BJ (cell line): ENCODE measurements around the gene PPP1R11. TPM values are rescaled to one million over a fixed set of nuclear protein-coding genes. Genes with fewer than 3 reads are reported as not detected.

Experiments
- CTCF ChIA-PET: fragments of 350-600 bp; formaldehyde crosslinking; extraction: SDS; loops from one replicate; lab custom pipeline; 2021; ENCODE audit warnings: antibody characterized with exemption, inconsistent platforms; lab: Yijun Ruan, JAX
- POLR2A ChIA-PET: fragments of 300-600 bp; sonication (Branson Sonifier 250); formaldehyde crosslinking; extraction: SDS; loops from one replicate; lab custom pipeline; 2021; ENCODE audit warnings: antibody characterized with exemption; lab: Charles Lee
- DNase-seq: peaks from one replicate; pipeline ENCODE4 v3.0.0-alpha.2; 2011; ENCODE audit warnings: low read depth
- H3K27me3 ChIP-seq: 2 replicates; pipeline ENCODE4 v1.6.0; 2011; ENCODE audit warnings: low read length; ENCODE audit not compliant: control insufficient read depth, insufficient read depth
- H3K36me3 ChIP-seq: 2 replicates; pipeline ENCODE4 v1.5.1; 2011; ENCODE audit warnings: low read length; ENCODE audit not compliant: control insufficient read depth, insufficient read depth
- H3K4me3 ChIP-seq: 2 replicates; pipeline ENCODE4 v1.5.1; 2011; ENCODE audit warnings: low read depth, mild to moderate bottlenecking, control low read depth, low read length
- CTCF ChIP-seq: IDR thresholded peaks from 2 replicates; pipeline ENCODE4 v1.5.1; 2011; ENCODE audit warnings: low read depth, mild to moderate bottlenecking, control low read depth, inconsistent platforms, low read length, moderate library complexity; ENCODE audit not compliant: insufficient read depth
- polyA plus RNA-seq: library from polyadenylated mRNA; depleted of rRNA; stranded (reverse); fragments of >200 nt; gene quantifications from 2 replicates; pipeline ENCODE4 v1.2.3, GENCODE V29; 2011

PPP1R11 gene
- polyA plus RNA-seq, 1 experiment = 56.4 TPM

DNA sequence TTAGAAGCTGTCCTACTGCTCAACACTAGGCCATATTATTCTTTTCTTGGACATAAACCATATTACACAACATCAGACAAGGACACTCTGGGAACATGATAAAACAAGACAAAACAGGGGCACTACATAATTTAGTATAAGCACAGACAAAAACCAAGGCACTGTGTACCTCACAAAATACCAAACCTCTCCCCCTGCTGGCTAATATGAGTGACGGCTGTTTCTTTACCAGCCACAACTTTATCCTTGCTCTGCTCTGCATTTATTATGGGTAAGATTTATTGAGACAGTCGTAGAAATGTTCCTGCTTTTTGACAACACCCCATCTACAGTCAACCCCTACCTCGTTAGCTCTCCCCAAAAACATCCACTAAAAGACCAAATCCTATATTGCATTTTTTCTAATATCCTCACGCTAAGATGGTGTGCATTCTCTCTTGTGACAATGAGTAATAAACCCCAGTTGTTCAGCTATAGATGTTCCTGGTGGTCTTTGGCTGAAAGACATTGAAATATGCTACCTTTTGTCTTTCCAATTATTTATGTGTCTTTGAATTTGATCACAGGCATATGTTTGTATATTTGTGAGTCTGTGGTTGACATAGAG lies 29.7 kb upstream of the PPP1R11 start:
- peak; percentile 54 for TF ChIP-seq CTCF
- Histone ChIP-seq H3K4me3 (no peak overlapping the region), H3K27me3 (no peaks in the 10 kb centered on the region), H3K36me3 (no peaks in the 10 kb centered on the region)
- no peak for DNase-seq
- CTCF ChIA-PET = interaction anchor here (0.7 to 2.9 kb wide), 6 partner anchors 17 to 193 kb away, joined by 3 to 10 read pairs (median 3); no protein-coding TSS in a partner anchor
- POLR2A ChIA-PET = no interaction called here

DNA sequence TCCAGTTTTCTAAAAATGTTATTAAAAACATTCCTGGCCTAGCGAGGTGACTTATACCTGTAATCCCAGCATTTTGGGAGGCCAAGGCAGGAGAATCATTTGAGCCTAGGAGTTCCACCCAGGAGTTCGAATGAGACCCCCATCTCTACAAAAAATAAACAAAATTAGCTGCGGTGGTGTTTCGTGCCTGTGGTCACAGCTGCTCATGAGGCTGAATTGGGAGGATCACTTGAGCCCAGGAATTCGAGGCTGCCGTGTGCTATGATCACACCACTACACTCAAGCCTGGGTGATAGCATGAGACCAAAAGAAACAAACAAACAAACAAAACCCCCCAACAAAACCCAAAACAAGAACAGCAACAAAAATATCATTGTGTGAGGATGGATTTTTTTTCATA lies 25.8 kb upstream of the PPP1R11 start:
- TF ChIP-seq CTCF = no peak
- CTCF ChIA-PET = no interaction called here
- no peaks in the 10 kb centered on the region for H3K27me3 ChIP-seq
- DNase-seq = no peak
- POLR2A ChIA-PET = no interaction called here
- no peak overlapping the region for H3K4me3 ChIP-seq
- no peaks in the 10 kb centered on the region for H3K36me3 ChIP-seq

GRCh38 chr6:30041821-30042220 lies 25.2 kb upstream of the PPP1R11 start:
- CTCF ChIA-PET = no interaction called here

GRCh38 chr6:30042476-30042875 lies 24.5 kb upstream of the PPP1R11 start:
- H3K4me3 ChIP-seq = no peak overlapping the region
- no peaks in the 10 kb centered on the region for H3K36me3 ChIP-seq
- ChIA-PET CTCF (no interaction called here), POLR2A (no interaction called here)
- TF ChIP-seq CTCF = no peak
- no peaks in the 10 kb centered on the region for H3K27me3 ChIP-seq
- DNase-seq = no peak

More at GRCh38 chr6:30041821-30042220, 25.2 kb upstream of the PPP1R11 start:
- POLR2A ChIA-PET = no interaction called here
- H3K27me3 ChIP-seq = no peaks in the 10 kb centered on the region
- H3K36me3 ChIP-seq = no peaks in the 10 kb centered on the region
- no peak for TF ChIP-seq CTCF
- H3K4me3 ChIP-seq = no peak overlapping the region
- no peak for DNase-seq

GRCh38 chr6:30042914-30043313 lies 24.1 kb upstream of the PPP1R11 start:
- ChIA-PET CTCF (no interaction called here), POLR2A (no interaction called here)
- TF ChIP-seq CTCF = no peak
- H3K4me3 ChIP-seq = no peak overlapping the region
- DNase-seq = no peak
- no peaks in the 10 kb centered on the region for H3K36me3 ChIP-seq
- H3K27me3 ChIP-seq = no peaks in the 10 kb centered on the region
